Activated CD8-positive, alpha-beta memory T cell treated with anti-CD3 and anti-CD28 coated beads for 1 hour (primary cell): ENCODE data around the gene CRTAP.
"Not testable (repeated sequence)": the region's sequence is repeated elsewhere in the genome, so short reads cannot be mapped to it uniquely, and the experiment has no call there.

Source experiments
- DNase-seq, 2 donors: peaks; one replicate each; pipeline ENCODE4 v3.0.0-alpha.2; 2020; ENCODE audit warnings: low read depth in 1 of 2; ENCODE audit errors: extremely low read depth in 1 of 2

Gene CRTAP

DNA sequence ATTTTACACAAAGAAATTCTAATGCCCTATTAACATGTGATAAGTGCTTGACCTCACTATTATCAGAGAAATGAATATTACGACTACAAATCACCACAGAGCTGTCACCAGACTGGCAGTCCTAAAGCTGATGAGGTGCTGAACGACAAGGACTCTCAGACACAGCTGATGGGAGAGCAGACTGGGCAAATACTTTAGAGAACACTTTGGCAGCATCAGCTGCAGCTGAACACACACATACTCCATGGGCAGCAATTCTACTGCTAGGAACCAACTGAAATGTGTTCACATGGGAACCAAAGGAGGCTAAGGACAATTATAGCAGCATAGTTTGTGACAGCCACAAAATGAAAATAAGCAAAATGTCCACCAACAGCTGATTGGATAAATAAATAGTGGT lies 59.3 kb downstream of the CRTAP start:
- no peak for DNase-seq

DNA sequence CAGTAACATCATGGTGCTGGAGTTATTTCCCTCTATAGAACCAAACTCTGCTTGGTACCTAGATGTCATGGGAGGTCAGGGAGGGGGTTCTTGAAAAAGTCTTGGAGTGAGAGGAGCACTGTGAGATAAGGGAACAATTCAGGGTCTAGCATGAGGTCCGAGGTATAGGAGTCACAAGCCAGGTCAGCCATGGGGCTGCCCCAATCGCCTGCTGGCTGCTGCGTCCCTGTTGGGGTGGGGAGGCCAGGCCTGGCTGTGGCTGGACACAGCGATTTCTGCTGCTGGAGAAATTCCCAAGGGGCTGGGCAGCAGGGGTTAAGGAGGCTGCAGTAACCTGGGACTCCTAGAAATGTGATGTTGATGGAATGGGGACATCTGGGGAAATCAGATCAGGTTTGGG lies 59.9 kb downstream of the CRTAP start:
- DNase-seq, result no peak

DNA sequence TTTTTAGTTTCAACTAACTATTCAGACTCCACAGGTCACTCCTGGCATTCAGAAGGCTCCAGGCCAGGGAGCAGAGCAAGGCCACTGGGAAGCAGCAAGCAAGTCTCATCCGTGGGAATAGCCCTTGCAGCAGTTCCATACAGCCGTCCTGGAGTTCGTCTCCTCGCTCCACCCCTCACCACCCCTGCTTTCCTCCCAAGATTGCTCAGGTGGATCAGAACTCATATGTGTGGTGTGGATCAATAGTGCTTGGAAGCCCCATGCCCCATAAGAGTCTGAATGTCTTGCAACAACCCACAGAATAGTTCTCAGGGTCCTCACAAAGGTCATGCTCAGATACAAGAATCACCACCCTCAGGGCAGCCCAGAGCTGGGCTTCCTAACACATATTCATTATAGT lies 60.3 kb downstream of the CRTAP start:
- no peak for DNase-seq

- DNase-seq, result no peak
These were observed 61.0 kb downstream of the CRTAP start for GRCh38 chr3:33174711-33175414.

- no peak for DNase-seq
These were observed 65.3 kb downstream of the CRTAP start for GRCh38 chr3:33179132-33179531.

- DNase-seq, result no peak
These were observed 67.4 kb downstream of the CRTAP start for GRCh38 chr3:33181229-33181628.

- not testable (repeated sequence) for DNase-seq
These were observed 67.8 kb downstream of the CRTAP start for GRCh38 chr3:33181641-33182040.

GRCh38 chr3:33184863-33185262 lies 71.0 kb downstream of the CRTAP start:
- no peak for DNase-seq

- no peak for DNase-seq
These were observed 72.9 kb downstream of the CRTAP start for GRCh38 chr3:33186524-33187367.

DNA sequence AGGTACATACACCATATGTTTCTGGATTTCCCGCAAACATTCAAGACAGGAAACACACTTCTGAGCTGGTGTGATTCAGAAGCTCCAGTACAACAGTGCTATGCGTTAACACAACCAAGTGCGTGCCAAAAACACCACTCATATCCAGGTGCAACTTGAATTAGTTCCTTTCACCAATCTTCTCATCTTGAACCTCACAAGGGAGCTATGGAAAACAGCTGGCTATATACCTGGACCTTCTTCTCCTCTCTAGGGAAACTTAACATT lies 73.5 kb downstream of the CRTAP start:
- no peak for DNase-seq

DNA sequence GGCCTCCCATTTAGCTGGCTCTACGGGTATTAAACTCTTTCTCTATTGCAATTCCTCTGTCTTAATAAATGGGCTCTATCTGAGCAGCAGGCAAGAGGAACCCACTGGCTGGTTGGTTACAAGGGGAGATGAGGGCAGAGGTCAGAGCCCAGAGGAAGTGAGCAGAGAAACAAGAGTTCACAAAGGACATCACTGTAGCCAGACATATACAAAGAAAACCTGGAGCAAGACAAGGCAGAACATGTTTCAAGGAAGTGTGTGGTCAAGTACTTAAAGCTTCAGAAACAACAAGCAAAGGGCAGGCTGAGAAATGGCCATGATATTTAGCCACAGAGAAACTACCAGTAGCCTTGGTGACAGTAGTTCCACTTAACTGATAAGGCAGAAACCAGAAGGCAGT lies 80.5 kb downstream of the CRTAP start:
- DNase-seq, result no peak

GRCh38 chr3:33196538-33196937 lies 82.7 kb downstream of the CRTAP start:
- no peak for DNase-seq
